Measurements from ENCODE around the gene ERICH6. TPM values are rescaled to one million over a fixed set of nuclear protein-coding genes. Genes with fewer than 3 reads are reported as not detected.

Gene ERICH6
- total RNA-seq, 1 donor: under 0.01 TPM

DNA sequence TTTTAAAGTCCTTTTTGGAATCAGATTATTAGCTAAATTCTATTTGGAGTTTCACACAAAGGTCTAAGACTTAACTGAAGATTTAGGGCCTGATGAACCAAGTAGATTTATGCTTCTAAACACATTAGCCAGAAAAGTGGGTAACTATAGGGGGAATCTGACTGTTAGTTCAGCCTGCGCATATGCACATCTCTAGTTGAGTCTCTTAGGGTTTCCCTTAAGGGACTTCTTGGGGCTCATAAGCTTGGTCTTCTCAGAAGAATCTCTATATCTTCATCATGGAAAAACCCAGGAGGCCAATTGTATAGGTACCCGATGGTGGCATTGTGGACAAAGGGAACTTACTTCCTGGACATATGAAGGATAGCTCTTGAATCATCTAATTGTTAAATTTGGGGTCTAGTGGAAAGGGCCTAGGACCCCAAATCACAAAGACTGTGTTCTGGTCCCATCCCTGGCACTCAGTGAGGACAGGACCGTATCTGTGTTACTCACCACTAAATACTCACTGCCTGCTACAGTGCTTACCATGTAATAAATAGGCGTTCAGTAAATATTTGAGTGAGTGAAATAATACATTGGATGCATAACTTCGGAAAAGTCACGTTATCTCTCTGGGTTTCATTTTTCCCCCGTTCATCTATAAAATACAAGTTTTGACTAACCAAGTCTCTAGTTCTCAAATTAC lies 83.6 kb downstream of the ERICH6 start:
- Histone ChIP-seq H3K9me3 (ENCODE audit: low read depth, low read length) (no peaks in the 10 kb centered on the region), H3K4me3 (ENCODE audit: insufficient read depth, low read length) (no peak overlapping the region), H3K27me3 (ENCODE audit: insufficient read depth, low read length) (no peaks in the 10 kb centered on the region), H3K27ac (ENCODE audit: low read depth, low read length) (no peak overlapping the region), H3K36me3 (ENCODE audit: insufficient read depth, low read length) (peaks cover 9% of the 10 kb centered on the region), H3K79me2 (ENCODE audit: insufficient read depth, low read length) (peaks cover 60% of the 10 kb centered on the region), H4K20me1 (ENCODE audit: insufficient read depth, low read length) (peaks cover 29% of the 10 kb centered on the region), H3K4me2 (ENCODE audit: insufficient read depth, low read length) (no peak overlapping the region), H3K4me1 (ENCODE audit: insufficient read depth, low read length) (peaks cover 15% of the 10 kb centered on the region), H2AFZ (ENCODE audit: low read length) (no peak overlapping the region)
- TF ChIP-seq, protein P1, sequence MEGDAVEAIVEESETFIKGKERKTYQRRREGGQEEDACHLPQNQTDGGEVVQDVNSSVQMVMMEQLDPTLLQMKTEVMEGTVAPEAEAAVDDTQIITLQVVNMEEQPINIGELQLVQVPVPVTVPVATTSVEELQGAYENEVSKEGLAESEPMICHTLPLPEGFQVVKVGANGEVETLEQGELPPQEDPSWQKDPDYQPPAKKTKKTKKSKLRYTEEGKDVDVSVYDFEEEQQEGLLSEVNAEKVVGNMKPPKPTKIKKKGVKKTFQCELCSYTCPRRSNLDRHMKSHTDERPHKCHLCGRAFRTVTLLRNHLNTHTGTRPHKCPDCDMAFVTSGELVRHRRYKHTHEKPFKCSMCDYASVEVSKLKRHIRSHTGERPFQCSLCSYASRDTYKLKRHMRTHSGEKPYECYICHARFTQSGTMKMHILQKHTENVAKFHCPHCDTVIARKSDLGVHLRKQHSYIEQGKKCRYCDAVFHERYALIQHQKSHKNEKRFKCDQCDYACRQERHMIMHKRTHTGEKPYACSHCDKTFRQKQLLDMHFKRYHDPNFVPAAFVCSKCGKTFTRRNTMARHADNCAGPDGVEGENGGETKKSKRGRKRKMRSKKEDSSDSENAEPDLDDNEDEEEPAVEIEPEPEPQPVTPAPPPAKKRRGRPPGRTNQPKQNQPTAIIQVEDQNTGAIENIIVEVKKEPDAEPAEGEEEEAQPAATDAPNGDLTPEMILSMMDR (IDR thresholded peaks at IDR 0.05; ENCODE audit: extremely low read depth, low read depth, low read length): no peak
- DNase-seq (ENCODE audit: insufficient read length, low spot score, missing footprints): no peak

DNA sequence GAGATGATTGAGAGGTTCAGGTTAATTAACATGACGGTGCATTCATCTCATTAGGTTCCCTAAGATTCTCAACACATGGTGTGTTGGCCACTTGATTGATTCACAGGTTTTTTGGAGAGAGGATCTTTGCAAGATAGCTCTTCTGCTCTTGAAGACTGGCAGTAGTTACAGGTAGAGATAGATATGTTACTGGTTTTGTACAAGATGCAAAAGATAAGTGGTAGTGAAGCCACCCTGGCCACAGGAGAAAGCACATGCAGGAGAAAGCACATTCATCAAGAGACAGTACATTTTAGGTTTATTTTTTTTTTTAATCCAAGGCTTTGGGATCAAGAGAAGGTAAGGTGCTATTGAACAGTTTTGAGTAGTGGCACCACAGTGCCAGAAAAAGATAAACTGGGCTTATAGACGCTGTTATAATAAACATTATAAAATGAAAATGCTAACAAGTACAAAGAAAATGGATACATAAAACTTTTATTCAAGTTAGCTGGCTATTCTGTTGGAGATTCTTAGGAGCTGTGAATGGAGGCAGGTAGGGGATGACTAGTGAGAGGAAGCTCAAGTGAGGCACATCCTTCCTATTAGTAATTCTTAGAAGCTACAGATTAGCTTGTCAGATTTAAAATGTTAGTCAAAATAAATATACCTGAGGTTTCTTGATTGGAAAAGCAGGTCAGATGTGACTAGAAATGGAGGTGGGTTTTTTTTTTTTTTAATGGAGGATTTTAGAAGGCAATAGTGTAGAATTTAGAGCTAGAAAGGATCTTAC lies 89.8 kb downstream of the ERICH6 start:
- H3K27me3 ChIP-seq (ENCODE audit: insufficient read depth, low read length): no peaks in the 10 kb centered on the region
- DNase-seq (ENCODE audit: insufficient read length, low spot score, missing footprints): no peak
- peaks cover 7% of the 10 kb centered on the region for H3K36me3 ChIP-seq (ENCODE audit: insufficient read depth, low read length)
- H3K4me3 ChIP-seq (ENCODE audit: insufficient read depth, low read length): no peak overlapping the region
- H3K79me2 ChIP-seq (ENCODE audit: insufficient read depth, low read length): peaks cover 81% of the 10 kb centered on the region
- H3K9me3 ChIP-seq (ENCODE audit: low read depth, low read length): no peaks in the 10 kb centered on the region
- no peak overlapping the region for H2AFZ ChIP-seq (ENCODE audit: low read length)
- no peak overlapping the region for H3K4me2 ChIP-seq (ENCODE audit: insufficient read depth, low read length)
- peaks cover 38% of the 10 kb centered on the region for H4K20me1 ChIP-seq (ENCODE audit: insufficient read depth, low read length)
- H3K27ac ChIP-seq (ENCODE audit: low read depth, low read length): no peak overlapping the region
- no peaks in the 10 kb centered on the region for H3K4me1 ChIP-seq (ENCODE audit: insufficient read depth, low read length)
- TF ChIP-seq, protein P1 (IDR thresholded peaks at IDR 0.05; ENCODE audit: extremely low read depth, low read depth, low read length): no peak

DNA sequence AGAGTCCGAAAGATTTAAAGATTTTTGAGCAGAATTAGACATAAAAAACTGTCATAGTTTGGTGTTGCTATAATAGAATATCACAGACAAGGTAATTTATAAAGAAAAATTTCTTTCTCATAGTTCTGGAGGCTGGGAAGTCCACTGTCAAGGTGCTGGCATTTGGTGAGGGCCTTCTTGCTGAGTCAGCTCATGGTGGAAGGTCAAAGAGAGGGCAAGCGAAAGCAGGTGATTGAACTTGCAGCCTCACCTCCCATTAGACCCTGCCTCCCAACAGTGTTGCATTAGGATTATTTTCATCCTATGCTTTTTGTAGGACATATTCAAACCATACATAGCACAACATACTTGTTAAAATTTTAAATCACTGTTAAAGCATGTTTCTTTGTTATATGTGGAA lies 90.7 kb downstream of the ERICH6 start:
- Histone ChIP-seq H4K20me1 (ENCODE audit: insufficient read depth, low read length) (peaks cover 39% of the 10 kb centered on the region), H3K79me2 (ENCODE audit: insufficient read depth, low read length) (peaks cover 81% of the 10 kb centered on the region), H3K27ac (ENCODE audit: low read depth, low read length) (no peak overlapping the region), H3K4me1 (ENCODE audit: insufficient read depth, low read length) (no peaks in the 10 kb centered on the region), H2AFZ (ENCODE audit: low read length) (no peak overlapping the region), H3K27me3 (ENCODE audit: insufficient read depth, low read length) (no peaks in the 10 kb centered on the region), H3K36me3 (ENCODE audit: insufficient read depth, low read length) (no peaks in the 10 kb centered on the region), H3K4me2 (ENCODE audit: insufficient read depth, low read length) (no peak overlapping the region), H3K4me3 (ENCODE audit: insufficient read depth, low read length) (no peak overlapping the region), H3K9me3 (ENCODE audit: low read depth, low read length) (no peaks in the 10 kb centered on the region)
- TF ChIP-seq, protein P1 (IDR thresholded peaks at IDR 0.05; ENCODE audit: extremely low read depth, low read depth, low read length): no peak
- peak; percentile 50 for DNase-seq (ENCODE audit: insufficient read length, low spot score, missing footprints)

DNA sequence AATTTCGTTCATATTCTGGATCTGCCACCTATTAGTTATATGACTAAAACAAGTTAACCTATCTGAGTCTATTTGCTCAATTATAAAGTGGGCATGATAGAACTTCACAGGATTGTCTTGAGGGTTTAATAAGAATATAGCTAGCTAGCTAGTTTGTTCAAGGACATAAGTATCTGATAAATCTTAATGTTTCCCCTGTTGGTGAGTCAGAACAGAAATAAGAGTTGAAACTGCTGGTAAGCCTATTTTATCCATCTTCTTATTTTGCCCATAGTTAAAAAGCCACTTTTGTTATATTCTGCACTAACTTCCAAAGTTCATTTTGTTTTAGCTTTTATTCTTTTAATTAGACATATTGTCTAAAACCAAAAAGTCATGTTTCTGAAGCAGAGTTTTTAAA lies 91.2 kb downstream of the ERICH6 start:
- H3K4me3 ChIP-seq (ENCODE audit: insufficient read depth, low read length): no peak overlapping the region
- no peak overlapping the region for H3K4me2 ChIP-seq (ENCODE audit: insufficient read depth, low read length)
- no peaks in the 10 kb centered on the region for H3K9me3 ChIP-seq (ENCODE audit: low read depth, low read length)
- TF ChIP-seq, protein P1 (IDR thresholded peaks at IDR 0.05; ENCODE audit: extremely low read depth, low read depth, low read length): no peak
- H4K20me1 ChIP-seq (ENCODE audit: insufficient read depth, low read length): peaks cover 37% of the 10 kb centered on the region
- no peaks in the 10 kb centered on the region for H3K36me3 ChIP-seq (ENCODE audit: insufficient read depth, low read length)
- no peaks in the 10 kb centered on the region for H3K4me1 ChIP-seq (ENCODE audit: insufficient read depth, low read length)
- H3K27me3 ChIP-seq (ENCODE audit: insufficient read depth, low read length): no peaks in the 10 kb centered on the region
- H3K79me2 ChIP-seq (ENCODE audit: insufficient read depth, low read length): peaks cover 81% of the 10 kb centered on the region
- H3K27ac ChIP-seq (ENCODE audit: low read depth, low read length): no peak overlapping the region
- H2AFZ ChIP-seq (ENCODE audit: low read length): no peak overlapping the region
- no peak for DNase-seq (ENCODE audit: insufficient read length, low spot score, missing footprints)
